Measurements from ENCODE around the gene DAB2. TPM values are rescaled to one million over a fixed set of nuclear protein-coding genes. Genes with fewer than 3 reads are reported as not detected.

DAB2 gene
- 10 to 100 TPM; 15.6 to 38.1 TPM for total RNA-seq

DNA sequence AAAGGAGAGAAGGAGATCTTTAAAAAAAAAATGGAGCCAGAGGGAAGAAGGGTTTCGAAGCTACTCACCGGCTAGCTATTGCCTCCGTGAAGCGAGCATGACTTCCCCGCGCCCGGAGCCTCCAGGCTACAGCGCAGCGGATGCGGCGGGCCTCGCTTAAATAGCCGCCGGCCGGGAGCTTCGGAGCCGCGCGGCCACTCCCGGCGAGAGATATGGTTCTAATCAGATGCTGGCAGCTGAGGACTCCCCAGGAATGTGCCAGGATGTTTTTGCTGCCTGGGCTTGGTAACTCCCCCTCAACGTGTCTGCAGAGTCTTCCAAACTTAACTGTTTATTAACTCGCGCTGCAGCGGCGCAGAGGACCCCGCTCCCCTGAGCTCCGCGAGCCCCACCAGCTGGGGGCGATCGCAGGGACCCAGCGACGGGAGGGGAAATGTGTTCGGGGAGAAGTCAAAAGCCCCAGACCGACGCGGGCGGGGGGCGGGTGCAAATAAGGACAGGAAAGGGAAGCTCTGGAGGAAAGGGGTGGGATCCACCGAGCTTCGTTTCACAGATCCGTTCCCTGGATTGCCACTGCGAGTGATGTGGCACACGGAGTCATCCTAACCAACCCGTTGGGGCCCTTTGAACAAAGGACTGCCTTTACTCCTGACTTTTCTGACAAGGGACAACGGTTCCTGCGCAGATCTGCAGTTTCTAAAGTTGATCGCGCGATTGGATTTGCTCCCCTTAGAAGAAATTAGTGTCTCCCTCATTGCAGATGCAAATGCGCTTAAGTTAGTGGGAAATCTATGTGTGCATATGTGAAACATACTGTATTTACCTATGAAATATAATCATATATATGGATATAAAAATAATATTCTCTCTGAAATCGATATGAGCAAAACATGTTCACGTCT, at the start of gene DAB2:
Gene DAB2, minus strand, starts transcription at position 245 of the 902 bp plus-strand sequence. CDS start 30,660 bp downstream, outside the sequence.
- peak within 1 kb of the TSS; percentile 48 to 50 for H3K4me3 ChIP-seq
- WGBS: 2% methylated on average over 53 of the region's 53 CpGs
- intact Hi-C loops (cut with DNase I): loop anchor here (5.0 kb wide), 2 partner anchors 48 to 122 kb away; no protein-coding TSS in a partner anchor
- H3K9me3 ChIP-seq: no peaks in the 10 kb centered on the region
- no peaks in the 10 kb centered on the region for H3K36me3 ChIP-seq
- peak; percentile 51 for TF ChIP-seq POLR2AphosphoS5 (IDR thresholded peaks at IDR 0.05)
- TF ChIP-seq, protein P1, sequence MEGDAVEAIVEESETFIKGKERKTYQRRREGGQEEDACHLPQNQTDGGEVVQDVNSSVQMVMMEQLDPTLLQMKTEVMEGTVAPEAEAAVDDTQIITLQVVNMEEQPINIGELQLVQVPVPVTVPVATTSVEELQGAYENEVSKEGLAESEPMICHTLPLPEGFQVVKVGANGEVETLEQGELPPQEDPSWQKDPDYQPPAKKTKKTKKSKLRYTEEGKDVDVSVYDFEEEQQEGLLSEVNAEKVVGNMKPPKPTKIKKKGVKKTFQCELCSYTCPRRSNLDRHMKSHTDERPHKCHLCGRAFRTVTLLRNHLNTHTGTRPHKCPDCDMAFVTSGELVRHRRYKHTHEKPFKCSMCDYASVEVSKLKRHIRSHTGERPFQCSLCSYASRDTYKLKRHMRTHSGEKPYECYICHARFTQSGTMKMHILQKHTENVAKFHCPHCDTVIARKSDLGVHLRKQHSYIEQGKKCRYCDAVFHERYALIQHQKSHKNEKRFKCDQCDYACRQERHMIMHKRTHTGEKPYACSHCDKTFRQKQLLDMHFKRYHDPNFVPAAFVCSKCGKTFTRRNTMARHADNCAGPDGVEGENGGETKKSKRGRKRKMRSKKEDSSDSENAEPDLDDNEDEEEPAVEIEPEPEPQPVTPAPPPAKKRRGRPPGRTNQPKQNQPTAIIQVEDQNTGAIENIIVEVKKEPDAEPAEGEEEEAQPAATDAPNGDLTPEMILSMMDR (IDR thresholded peaks at IDR 0.05): peak in 3 of 4 experiments; percentile 22 to 38 (median 37)
- TF ChIP-seq POLR2A (IDR thresholded peaks at IDR 0.05): no peak
- peak; percentile 36 for DNase-seq (ENCODE audit: low spot score)
- no peaks in the 10 kb centered on the region for H3K27me3 ChIP-seq (replicated peaks; ENCODE audit: insufficient read depth)
- no peaks in the 10 kb centered on the region for H3K4me1 ChIP-seq (replicated peaks)
- H3K27ac ChIP-seq: peak within 1 kb of the TSS; percentile 66 to 71

DNA sequence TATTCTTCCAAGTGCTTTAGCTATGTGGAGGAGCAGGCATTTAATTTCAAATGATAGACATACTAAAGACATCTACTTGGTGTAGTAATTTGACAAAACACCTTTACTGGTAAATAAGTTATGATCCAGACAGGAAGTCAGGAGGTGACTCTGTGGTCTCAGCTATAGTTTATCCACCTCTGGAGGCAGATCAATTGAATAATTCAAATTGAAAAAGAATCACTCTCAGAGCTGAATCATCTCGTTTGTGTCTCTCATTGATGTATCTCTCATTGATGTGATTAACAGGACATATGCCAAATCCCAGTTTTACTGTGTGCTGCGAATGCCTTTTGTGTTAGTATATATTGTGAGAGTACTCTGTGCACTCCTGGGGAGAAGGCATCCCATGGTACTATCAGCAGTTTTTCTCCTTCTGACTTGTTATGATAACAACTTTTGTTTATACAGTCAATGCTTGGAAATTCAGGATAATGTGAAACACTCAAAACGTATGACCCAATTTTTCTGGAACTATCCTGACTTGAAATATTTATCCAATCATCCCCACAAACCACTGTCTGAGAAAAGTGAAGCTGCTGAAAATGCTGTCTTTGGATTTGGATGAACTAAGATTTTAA, 48.5 kb upstream of the DAB2 start:
- WGBS: 45% methylated on average over 3 of the region's 3 CpGs
- no peak for DNase-seq (ENCODE audit: low spot score)
- Histone ChIP-seq H3K4me1 (replicated peaks) (no peaks in the 10 kb centered on the region), H3K9me3 (no peaks in the 10 kb centered on the region), H3K36me3 (no peaks in the 10 kb centered on the region), H3K4me3 (no peak overlapping the region), H3K27ac (no peak overlapping the region), H3K27me3 (replicated peaks; ENCODE audit: insufficient read depth) (no peaks in the 10 kb centered on the region)
- intact Hi-C loops (cut with DNase I): no loop called here
- TF ChIP-seq, protein P1 (IDR thresholded peaks at IDR 0.05): no peak
- no peak for TF ChIP-seq POLR2AphosphoS5 (IDR thresholded peaks at IDR 0.05)
- no peak for TF ChIP-seq POLR2A (IDR thresholded peaks at IDR 0.05)

DNA sequence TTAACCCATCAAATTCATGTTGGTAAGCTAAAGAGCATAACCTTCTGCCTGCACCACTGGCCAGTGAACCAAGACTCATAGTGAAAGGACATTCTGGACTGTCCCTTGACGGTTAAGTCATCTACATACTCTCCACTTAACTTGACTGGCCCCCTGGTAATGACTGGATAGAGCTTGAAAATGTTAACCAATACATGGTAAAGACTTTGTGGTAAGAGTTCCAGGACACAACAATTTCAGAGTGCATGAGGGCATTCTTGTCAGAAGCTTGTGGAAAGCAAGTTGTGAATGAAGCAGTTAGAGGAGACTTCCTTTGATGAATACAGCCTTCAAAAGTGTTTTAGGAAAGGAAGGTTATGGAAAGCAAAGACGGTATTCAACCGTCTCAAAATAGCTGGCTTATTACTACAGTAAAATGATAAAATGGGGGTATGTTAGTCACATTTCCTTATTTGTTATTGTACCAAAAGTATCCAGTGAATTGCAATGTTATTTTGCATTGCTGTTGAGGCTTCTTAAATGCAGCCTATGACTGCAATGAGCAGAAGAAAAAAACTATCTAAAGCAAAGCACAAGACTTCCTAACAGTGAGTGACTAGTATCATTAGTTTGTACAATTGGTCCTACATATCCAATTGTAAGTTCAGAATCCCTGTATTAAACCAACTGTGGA, 47.2 kb upstream of the DAB2 start:
- no peaks in the 10 kb centered on the region for H3K9me3 ChIP-seq
- no peaks in the 10 kb centered on the region for H3K36me3 ChIP-seq
- H3K4me1 ChIP-seq (replicated peaks): no peaks in the 10 kb centered on the region
- no peak overlapping the region for H3K27ac ChIP-seq
- no peak overlapping the region for H3K4me3 ChIP-seq
- 56% methylated on average over 3 of the region's 3 CpGs for WGBS
- TF ChIP-seq, protein P1 (IDR thresholded peaks at IDR 0.05): no peak
- TF ChIP-seq POLR2A (IDR thresholded peaks at IDR 0.05): no peak
- TF ChIP-seq POLR2AphosphoS5 (IDR thresholded peaks at IDR 0.05): no peak
- intact Hi-C loops (cut with DNase I): no loop called here
- H3K27me3 ChIP-seq (replicated peaks; ENCODE audit: insufficient read depth): no peaks in the 10 kb centered on the region
- no peak for DNase-seq (ENCODE audit: low spot score)

DNA sequence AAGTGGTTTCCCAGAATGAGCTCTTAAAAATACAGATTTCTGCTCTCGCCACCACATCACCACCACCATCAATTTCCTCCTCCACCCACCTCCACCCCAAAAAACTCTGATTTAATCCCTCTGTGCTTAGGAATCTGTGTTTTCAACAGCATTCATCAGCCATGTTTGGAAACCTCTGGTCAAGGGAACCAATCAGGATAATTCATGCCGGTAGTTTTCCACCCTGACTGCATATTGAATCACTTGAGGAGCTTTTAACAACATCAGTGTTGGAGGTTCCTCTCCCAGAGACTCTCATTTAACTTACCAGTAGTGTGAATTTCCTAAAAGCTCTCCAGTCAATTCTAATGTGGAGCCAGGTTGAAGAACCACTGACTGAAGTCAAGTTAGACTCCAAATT, 46.0 kb upstream of the DAB2 start:
- DNase-seq (ENCODE audit: low spot score): no peak
- Histone ChIP-seq H3K4me3 (no peak overlapping the region), H3K4me1 (replicated peaks) (no peaks in the 10 kb centered on the region), H3K27ac (no peak overlapping the region), H3K27me3 (replicated peaks; ENCODE audit: insufficient read depth) (no peaks in the 10 kb centered on the region), H3K9me3 (no peaks in the 10 kb centered on the region), H3K36me3 (no peaks in the 10 kb centered on the region)
- intact Hi-C loops (cut with DNase I): no loop called here
- TF ChIP-seq, protein P1 (IDR thresholded peaks at IDR 0.05): no peak
- TF ChIP-seq POLR2AphosphoS5 (IDR thresholded peaks at IDR 0.05) (no peak), POLR2A (IDR thresholded peaks at IDR 0.05) (no peak)
- WGBS: 94% methylated on average over 2 of the region's 2 CpGs
